ENCODE measurements around the gene MAPRE2.

DNA sequence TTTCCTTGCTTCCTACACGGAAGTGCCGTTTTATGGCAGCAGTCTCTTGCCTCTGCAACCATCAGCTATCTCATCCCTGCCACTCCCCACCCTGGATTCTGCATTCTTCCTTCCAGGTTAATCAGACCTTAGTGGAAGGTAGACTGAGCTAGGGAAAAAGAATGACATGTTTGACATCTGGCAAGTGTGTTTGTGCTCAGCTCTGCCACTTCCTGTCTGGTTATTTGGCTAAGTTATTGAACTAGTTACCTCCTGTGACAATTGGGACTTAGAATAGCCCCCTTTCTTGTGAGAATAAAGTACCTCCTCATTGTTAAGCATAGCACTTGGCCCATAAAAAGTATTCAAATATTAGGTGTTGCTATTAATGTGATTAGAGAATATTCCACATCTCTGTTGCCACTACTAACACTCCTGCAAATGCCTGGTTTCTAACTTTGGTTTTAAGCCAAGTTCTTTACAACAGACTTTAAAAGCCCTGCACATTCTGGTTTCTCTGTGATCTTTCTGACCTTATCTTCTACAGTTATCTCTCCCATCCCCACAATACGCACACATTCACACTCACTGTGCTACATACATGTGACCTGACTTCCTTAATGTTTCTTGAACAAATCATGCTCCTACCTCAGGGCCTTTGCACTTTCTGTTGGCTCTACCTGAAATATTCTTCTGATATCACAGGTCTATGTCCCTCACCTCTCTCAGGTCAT is 10.8 kb upstream of the MAPRE2 start:
- TF ChIP-seq, protein P1, sequence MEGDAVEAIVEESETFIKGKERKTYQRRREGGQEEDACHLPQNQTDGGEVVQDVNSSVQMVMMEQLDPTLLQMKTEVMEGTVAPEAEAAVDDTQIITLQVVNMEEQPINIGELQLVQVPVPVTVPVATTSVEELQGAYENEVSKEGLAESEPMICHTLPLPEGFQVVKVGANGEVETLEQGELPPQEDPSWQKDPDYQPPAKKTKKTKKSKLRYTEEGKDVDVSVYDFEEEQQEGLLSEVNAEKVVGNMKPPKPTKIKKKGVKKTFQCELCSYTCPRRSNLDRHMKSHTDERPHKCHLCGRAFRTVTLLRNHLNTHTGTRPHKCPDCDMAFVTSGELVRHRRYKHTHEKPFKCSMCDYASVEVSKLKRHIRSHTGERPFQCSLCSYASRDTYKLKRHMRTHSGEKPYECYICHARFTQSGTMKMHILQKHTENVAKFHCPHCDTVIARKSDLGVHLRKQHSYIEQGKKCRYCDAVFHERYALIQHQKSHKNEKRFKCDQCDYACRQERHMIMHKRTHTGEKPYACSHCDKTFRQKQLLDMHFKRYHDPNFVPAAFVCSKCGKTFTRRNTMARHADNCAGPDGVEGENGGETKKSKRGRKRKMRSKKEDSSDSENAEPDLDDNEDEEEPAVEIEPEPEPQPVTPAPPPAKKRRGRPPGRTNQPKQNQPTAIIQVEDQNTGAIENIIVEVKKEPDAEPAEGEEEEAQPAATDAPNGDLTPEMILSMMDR (IDR thresholded peaks at IDR 0.05; ENCODE audit: insufficient read depth, low read length, poor library complexity, severe bottlenecking): no peak
- no peak for TF ChIP-seq EZH2phosphoT487 (conservative IDR thresholded peaks at IDR 0.05; ENCODE audit: low read length)

All from SU-DHL-6 (cell line).